22Rv1 (cell line): ENCODE data around the gene SLCO3A1.

Source experiments
- ZFX ChIP-seq: fragments of 450-650 bp; IDR thresholded peaks from 2 replicates; pipeline ENCODE4 v1.6.1; 2017; ENCODE audit warnings: antibody characterized with exemption, borderline replicate concordance
- TF ChIP-seq, protein P1 (sequence below): fragments of 450-650 bp; IDR thresholded peaks from 2 replicates; pipeline ENCODE4 v1.5.1; 2017; ENCODE audit warnings: mild to moderate bottlenecking

DNA sequence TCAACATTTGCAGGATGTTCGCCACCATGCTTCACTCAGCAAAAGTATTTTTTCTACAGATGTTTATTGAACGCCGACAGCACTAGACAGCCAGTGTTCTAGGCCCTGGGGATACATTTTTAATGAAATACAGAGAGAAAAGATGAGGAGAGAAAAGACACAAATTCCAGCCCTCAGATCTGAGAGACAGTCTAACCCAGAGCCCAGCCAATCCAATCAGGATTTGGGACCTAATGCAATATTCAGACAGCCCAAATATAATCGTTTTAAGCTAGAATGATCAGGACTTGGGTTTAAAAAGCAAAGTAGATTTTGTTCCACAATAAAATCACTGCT, 174.8 kb downstream of the SLCO3A1 start:
- TF ChIP-seq, protein P1, sequence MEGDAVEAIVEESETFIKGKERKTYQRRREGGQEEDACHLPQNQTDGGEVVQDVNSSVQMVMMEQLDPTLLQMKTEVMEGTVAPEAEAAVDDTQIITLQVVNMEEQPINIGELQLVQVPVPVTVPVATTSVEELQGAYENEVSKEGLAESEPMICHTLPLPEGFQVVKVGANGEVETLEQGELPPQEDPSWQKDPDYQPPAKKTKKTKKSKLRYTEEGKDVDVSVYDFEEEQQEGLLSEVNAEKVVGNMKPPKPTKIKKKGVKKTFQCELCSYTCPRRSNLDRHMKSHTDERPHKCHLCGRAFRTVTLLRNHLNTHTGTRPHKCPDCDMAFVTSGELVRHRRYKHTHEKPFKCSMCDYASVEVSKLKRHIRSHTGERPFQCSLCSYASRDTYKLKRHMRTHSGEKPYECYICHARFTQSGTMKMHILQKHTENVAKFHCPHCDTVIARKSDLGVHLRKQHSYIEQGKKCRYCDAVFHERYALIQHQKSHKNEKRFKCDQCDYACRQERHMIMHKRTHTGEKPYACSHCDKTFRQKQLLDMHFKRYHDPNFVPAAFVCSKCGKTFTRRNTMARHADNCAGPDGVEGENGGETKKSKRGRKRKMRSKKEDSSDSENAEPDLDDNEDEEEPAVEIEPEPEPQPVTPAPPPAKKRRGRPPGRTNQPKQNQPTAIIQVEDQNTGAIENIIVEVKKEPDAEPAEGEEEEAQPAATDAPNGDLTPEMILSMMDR, result no peak
- TF ChIP-seq ZFX, result no peak
